ENCODE data around the gene CCNY.

CCNY gene

DNA sequence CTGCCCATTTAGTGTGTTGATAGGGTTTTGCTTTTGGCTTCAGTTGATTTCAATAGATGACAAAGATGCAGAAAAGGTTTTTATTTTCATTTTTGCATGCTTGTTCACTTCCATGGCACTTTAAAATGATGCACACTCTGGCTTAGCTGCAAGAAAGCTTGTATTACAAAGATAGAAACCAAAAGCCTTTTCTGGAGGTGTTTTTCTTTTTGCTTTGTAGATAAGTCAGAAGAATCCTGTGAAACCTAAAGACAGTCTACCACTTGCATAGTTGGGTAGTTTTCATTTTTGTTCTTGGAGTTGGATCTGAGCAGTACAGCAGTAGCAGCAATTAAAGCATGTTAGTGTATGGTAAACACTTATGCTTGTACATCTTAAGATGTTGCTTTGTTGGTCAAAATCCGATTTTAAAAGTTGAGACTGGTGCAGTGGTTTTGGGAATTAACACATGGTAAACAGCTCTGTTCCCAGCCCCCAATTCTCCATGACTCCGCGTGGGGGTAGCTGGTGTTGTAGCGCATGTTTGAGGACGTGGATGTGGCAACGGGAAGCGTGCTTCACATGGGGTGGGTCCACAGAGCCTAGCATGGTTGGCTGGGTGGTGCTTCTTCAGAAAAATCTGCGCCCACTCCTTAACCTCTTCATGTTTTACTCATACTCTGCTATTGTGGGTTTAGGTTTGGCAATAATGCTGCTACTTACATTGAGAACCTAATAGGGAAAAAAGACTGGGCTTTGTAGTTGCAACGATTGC lies 19.8 kb downstream of the CCNY start:
- DNase-seq (ENCODE audit: low read depth) = no peak
- no peak for TF ChIP-seq CTCF (IDR thresholded peaks at IDR 0.05; ENCODE audit: control insufficient read depth, extremely low read depth, insufficient read depth)
- H3K4me3 ChIP-seq (ENCODE audit: low read depth, low read length) = no peak overlapping the region

- no peak overlapping the region for H3K4me3 ChIP-seq (ENCODE audit: low read depth, low read length)
- DNase-seq (ENCODE audit: low read depth) = no peak
- TF ChIP-seq CTCF (IDR thresholded peaks at IDR 0.05; ENCODE audit: control insufficient read depth, extremely low read depth, insufficient read depth) = no peak
Observed at GRCh38 chr10:35356725-35357092, 20.4 kb downstream of the CCNY start.

DNA sequence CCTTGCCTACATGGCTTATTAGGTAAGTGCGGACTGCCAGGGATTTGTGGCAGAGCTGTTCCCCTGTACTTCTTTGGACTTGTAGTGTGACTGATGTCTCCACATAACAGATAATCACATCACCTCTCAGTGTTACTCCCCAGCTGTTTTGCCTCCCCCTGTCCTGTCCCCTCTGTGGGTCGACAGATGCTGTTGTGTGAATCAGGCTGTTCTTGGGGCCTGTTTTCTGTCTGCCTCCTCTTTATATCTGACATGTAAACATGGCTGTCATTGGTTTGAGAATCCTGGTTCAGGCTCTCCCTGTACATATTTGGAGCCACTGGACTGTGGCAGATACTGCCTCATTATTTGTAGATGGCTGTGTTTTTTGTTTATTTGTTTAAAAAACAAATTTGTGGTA lies 22.7 kb downstream of the CCNY start:
- no peak for DNase-seq (ENCODE audit: low read depth)
- no peak for TF ChIP-seq CTCF (IDR thresholded peaks at IDR 0.05; ENCODE audit: control insufficient read depth, extremely low read depth, insufficient read depth)
- H3K4me3 ChIP-seq (ENCODE audit: low read depth, low read length) = no peak overlapping the region

DNA sequence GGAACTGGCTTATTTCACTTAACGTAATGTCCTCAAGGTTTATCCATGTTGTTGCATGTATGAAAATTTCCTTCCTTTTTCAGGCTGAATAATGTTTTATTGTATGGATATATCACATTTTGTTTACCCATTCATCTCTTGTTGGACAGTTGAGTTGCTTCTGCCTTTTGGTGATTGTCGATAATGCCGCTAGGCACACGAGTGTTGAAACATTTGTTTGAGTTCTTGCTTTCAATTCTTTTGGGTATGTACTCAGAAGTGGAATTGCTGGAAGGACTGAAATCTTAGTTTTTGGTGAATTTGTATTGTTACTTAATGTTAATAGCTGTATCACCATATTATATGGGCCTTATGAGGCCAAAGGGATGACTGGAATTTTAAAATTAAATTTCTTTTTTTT lies 23.6 kb downstream of the CCNY start:
- H3K4me3 ChIP-seq (ENCODE audit: low read depth, low read length) = no peak overlapping the region
- no peak for TF ChIP-seq CTCF (IDR thresholded peaks at IDR 0.05; ENCODE audit: control insufficient read depth, extremely low read depth, insufficient read depth)
- no peak for DNase-seq (ENCODE audit: low read depth)

DNA sequence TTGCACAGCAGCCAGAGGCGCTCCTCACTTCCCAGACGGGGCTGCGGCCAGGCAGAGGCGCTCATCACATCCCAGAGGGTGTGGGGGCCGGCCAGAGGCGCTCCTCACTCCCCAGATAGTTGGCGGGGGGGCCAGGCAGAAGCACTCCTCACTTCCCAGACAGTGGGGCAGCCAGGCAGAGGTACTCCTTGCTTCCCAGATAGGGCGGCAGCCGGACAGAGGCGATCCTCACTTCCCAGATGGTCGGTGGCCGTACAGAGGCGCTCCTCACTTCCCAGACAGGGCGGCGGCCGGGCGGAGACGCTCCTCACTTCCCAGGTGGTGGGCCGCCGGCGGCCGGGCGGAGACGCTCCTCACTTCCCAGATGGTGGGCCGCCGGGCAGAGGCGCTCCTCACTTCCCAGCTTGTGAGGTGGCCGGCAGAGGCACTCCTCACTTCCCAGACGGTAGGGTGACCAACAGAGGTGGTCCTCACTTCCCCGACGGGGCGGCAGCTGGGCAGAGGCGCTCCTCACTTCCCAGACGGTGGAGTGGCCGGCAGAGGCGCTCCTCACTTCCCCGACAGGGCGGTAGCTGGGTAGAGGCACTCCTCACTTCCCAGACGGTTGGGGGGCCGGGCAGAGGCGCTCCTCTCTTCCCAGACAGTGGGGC lies 26.5 kb downstream of the CCNY start:
- TF ChIP-seq CTCF (IDR thresholded peaks at IDR 0.05; ENCODE audit: control insufficient read depth, extremely low read depth, insufficient read depth) = no peak
- no peak for DNase-seq (ENCODE audit: low read depth)
- H3K4me3 ChIP-seq (ENCODE audit: low read depth, low read length) = no peak overlapping the region

DNA sequence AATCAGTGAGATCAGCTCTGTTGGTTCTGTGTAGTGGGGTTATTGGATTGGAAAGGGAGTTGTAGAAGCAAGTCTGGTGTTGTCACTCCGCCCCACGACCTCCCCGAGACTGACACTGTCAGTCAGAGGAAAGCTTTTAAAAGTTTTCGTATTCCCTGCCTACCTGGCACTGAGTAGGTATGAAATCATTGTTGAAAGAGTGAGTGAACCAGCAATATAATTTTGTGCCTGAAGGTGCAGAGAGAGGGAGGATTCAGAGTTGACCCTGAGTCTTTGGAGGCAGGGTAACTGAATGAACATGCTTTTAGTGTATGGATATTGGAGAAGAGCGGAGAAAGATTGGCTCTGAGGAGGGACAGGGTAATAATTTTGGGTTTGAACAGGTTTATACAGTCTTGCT lies 27.3 kb downstream of the CCNY start:
- no peak for TF ChIP-seq CTCF (IDR thresholded peaks at IDR 0.05; ENCODE audit: control insufficient read depth, extremely low read depth, insufficient read depth)
- DNase-seq (ENCODE audit: low read depth) = no peak
- no peak overlapping the region for H3K4me3 ChIP-seq (ENCODE audit: low read depth, low read length)

DNA sequence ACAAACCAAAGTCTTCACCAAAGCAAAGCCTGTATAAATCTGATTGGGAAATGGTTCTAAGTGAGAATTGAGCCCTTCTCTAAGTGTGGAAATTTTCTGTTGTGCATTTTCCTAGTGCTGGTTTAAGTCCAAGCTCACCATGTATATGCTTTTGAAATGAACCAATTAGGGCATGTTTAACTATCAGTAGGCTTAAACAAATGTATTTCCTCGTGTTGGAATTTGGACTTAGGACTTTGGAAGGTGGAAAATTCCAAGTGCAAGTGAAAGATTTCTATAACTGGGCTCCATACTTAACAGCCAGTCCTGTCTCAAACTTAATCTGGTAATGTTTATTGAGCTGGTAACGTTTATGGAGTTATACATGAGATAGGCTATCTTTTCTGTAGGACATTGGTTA lies 28.5 kb downstream of the CCNY start:
- H3K4me3 ChIP-seq (ENCODE audit: low read depth, low read length) = no peak overlapping the region
- DNase-seq (ENCODE audit: low read depth) = no peak
- TF ChIP-seq CTCF (IDR thresholded peaks at IDR 0.05; ENCODE audit: control insufficient read depth, extremely low read depth, insufficient read depth) = no peak

All from LNCaP clone FGC (cell line).